Suprapubic skin (tissue), 4 donors: ENCODE data around the gene PANX2.

Experiments
- POLR2A ChIP-seq, 2 donors: fragments of 450-650 bp; IDR thresholded peaks; one replicate each; pipeline ENCODE4 v1.6.1; 2017; ENCODE audit warnings: antibody characterized with exemption in 2 of 2, mild to moderate bottlenecking in 2 of 2, moderate library complexity in 2 of 2
- POLR2AphosphoS5 ChIP-seq, 3 donors: sonication (generic); formaldehyde crosslinking; IDR thresholded peaks; one replicate each; pipeline ENCODE4 v1.6.1; 2017; ENCODE audit warnings: antibody characterized with exemption in 3 of 3
- TF ChIP-seq, protein P1 (sequence below), 2 donors: fragments of 200-600 bp in 1 of 2; fragments of 450-650 bp in 1 of 2; sonication (generic) in 1 of 2; IDR thresholded peaks; one replicate each; pipeline ENCODE4 v1.5.1; 2016 to 2019; ENCODE audit warnings: antibody characterized with exemption in 2 of 2, mild to moderate bottlenecking in 1 of 2, moderate library complexity in 1 of 2

DNA sequence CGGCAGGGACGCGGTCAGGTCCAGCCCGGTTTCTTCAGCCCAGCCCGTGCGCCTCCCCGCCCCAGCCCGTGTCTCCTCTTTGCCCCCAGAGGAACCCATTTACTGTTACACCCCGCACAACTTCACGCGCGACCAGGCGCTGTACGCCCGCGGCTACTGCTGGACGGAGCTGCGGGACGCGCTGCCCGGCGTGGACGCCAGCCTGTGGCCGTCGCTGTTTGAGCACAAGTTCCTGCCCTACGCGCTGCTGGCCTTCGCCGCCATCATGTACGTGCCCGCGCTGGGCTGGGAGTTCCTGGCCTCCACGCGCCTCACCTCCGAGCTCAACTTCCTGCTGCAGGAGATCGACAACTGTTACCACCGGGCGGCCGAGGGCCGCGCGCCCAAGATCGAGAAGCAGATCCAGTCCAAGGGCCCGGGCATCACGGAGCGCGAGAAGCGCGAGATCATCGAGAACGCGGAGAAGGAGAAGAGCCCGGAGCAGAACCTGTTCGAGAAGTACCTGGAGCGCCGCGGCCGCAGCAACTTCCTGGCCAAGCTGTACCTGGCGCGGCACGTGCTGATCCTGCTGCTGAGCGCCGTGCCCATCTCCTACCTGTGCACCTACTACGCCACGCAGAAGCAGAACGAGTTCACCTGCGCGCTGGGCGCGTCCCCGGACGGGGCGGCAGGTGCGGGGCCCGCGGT lies 6.5 kb downstream of the PANX2 start:
- TF ChIP-seq, protein P1, sequence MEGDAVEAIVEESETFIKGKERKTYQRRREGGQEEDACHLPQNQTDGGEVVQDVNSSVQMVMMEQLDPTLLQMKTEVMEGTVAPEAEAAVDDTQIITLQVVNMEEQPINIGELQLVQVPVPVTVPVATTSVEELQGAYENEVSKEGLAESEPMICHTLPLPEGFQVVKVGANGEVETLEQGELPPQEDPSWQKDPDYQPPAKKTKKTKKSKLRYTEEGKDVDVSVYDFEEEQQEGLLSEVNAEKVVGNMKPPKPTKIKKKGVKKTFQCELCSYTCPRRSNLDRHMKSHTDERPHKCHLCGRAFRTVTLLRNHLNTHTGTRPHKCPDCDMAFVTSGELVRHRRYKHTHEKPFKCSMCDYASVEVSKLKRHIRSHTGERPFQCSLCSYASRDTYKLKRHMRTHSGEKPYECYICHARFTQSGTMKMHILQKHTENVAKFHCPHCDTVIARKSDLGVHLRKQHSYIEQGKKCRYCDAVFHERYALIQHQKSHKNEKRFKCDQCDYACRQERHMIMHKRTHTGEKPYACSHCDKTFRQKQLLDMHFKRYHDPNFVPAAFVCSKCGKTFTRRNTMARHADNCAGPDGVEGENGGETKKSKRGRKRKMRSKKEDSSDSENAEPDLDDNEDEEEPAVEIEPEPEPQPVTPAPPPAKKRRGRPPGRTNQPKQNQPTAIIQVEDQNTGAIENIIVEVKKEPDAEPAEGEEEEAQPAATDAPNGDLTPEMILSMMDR (IDR thresholded peaks at IDR 0.05), result no peak
- no peak for TF ChIP-seq POLR2AphosphoS5 (IDR thresholded peaks at IDR 0.05)
- no peak for TF ChIP-seq POLR2A (IDR thresholded peaks at IDR 0.05)
